ENCODE results near the gene OR4E2. TPM values are rescaled to one million over a fixed set of nuclear protein-coding genes. Genes with fewer than 3 reads are reported as not detected.

Gene OR4E2
- total RNA-seq, 1 donor from 2014 or later: not detected

Other genes with a start within 250 kb of the OR4E2 start
- gene CHD8, start 197.7 kb upstream of the OR4E2 start, total RNA-seq: 147 and 149 TPM in 2 replicates
- 41.0 and 45.2 TPM in 2 replicates for gene RAB2B, start 176.9 kb upstream of the OR4E2 start, total RNA-seq
- gene TOX4, start 176.6 kb upstream of the OR4E2 start, total RNA-seq: 65.1 and 71.8 TPM in 2 replicates
- 82.6 and 82.7 TPM in 2 replicates for gene METTL3, start 142.5 kb upstream of the OR4E2 start, total RNA-seq
- gene SALL2, start 127.5 kb upstream of the OR4E2 start, total RNA-seq: 83.5 and 89.2 TPM in 2 replicates
- not detected in 2 replicates for gene OR10G3, start 73.8 kb upstream of the OR4E2 start, total RNA-seq
- gene OR10G2, start 18.9 kb upstream of the OR4E2 start, total RNA-seq: not detected in 2 replicates
- not detected in 2 replicates for gene OR4E1, start 20.0 kb downstream of the OR4E2 start, total RNA-seq